ENCODE measurements around the gene VAC14.

Gene VAC14

GRCh38 chr16:70769761-70770160 is 31.2 kb downstream of the VAC14 start:
- no peak for DNase-seq (ENCODE audit: low read depth)
- TF ChIP-seq CTCF (conservative IDR thresholded peaks at IDR 0.05; ENCODE audit: low read depth, low read length) = peak; percentile 7
- H3K4me3 ChIP-seq (ENCODE audit: low read length) = no peak overlapping the region

- no peak overlapping the region for H3K4me3 ChIP-seq (ENCODE audit: low read length)
- no peak for DNase-seq (ENCODE audit: low read depth)
- no peak for TF ChIP-seq CTCF (conservative IDR thresholded peaks at IDR 0.05; ENCODE audit: low read depth, low read length)
Observed at GRCh38 chr16:70769131-70769530, 31.8 kb downstream of the VAC14 start.

GRCh38 chr16:70768203-70768580 is 32.8 kb downstream of the VAC14 start:
- no peak for DNase-seq (ENCODE audit: low read depth)
- no peak for TF ChIP-seq CTCF (conservative IDR thresholded peaks at IDR 0.05; ENCODE audit: low read depth, low read length)

GRCh38 chr16:70767377-70768202 is 33.4 kb downstream of the VAC14 start:
- H3K4me3 ChIP-seq (ENCODE audit: low read length) = no peak overlapping the region

More at GRCh38 chr16:70768203-70768580, 32.8 kb downstream of the VAC14 start:
- H3K4me3 ChIP-seq (ENCODE audit: low read length) = no peak overlapping the region

GRCh38 chr16:70766658-70767057 is 34.3 kb downstream of the VAC14 start:
- DNase-seq (ENCODE audit: low read depth) = no peak
- TF ChIP-seq CTCF (conservative IDR thresholded peaks at IDR 0.05; ENCODE audit: low read depth, low read length) = no peak

More at GRCh38 chr16:70767377-70768202, 33.4 kb downstream of the VAC14 start:
- TF ChIP-seq CTCF (conservative IDR thresholded peaks at IDR 0.05; ENCODE audit: low read depth, low read length) = no peak
- DNase-seq (ENCODE audit: low read depth) = no peak

GRCh38 chr16:70766176-70766575 is 34.8 kb downstream of the VAC14 start:
- no peak overlapping the region for H3K4me3 ChIP-seq (ENCODE audit: low read length)
- no peak for TF ChIP-seq CTCF (conservative IDR thresholded peaks at IDR 0.05; ENCODE audit: low read depth, low read length)
- DNase-seq (ENCODE audit: low read depth) = no peak

More at GRCh38 chr16:70766658-70767057, 34.3 kb downstream of the VAC14 start:
- no peak overlapping the region for H3K4me3 ChIP-seq (ENCODE audit: low read length)

GRCh38 chr16:70765491-70765890 is 35.5 kb downstream of the VAC14 start:
- DNase-seq (ENCODE audit: low read depth) = no peak
- TF ChIP-seq CTCF (conservative IDR thresholded peaks at IDR 0.05; ENCODE audit: low read depth, low read length) = no peak
- no peak overlapping the region for H3K4me3 ChIP-seq (ENCODE audit: low read length)

Measured in retinal pigment epithelial cell (primary cell).